GM12874 (cell line): Measurements from ENCODE around the gene ELOVL6.

Experiments used
- TF ChIP-seq, protein P1 (sequence below): IDR thresholded peaks from 2 replicates; pipeline ENCODE4 v1.5.1; 2011; ENCODE audit warnings: low read depth, mild to moderate bottlenecking, control low read depth, low read length, moderate library complexity; ENCODE audit not compliant: insufficient read depth

Gene ELOVL6

DNA sequence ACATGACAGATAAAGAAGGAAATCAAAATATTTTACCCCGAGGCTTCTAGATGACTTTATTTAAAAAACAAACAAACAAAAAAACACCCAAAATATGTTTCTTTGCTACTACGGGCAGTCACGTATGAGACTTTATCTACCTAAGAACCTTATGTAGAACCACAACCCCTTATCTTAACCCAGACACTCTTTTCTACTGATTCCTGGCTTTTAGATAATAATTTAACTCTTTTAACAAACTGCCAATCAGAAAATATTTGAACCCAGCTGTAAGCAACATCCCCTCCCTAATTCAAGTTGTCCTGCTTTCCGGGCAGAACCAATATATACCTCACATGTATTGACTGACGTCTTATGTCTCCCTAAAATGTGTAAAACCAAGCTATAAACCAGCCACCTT, 15.4 kb downstream of the ELOVL6 start:
- TF ChIP-seq, protein P1, sequence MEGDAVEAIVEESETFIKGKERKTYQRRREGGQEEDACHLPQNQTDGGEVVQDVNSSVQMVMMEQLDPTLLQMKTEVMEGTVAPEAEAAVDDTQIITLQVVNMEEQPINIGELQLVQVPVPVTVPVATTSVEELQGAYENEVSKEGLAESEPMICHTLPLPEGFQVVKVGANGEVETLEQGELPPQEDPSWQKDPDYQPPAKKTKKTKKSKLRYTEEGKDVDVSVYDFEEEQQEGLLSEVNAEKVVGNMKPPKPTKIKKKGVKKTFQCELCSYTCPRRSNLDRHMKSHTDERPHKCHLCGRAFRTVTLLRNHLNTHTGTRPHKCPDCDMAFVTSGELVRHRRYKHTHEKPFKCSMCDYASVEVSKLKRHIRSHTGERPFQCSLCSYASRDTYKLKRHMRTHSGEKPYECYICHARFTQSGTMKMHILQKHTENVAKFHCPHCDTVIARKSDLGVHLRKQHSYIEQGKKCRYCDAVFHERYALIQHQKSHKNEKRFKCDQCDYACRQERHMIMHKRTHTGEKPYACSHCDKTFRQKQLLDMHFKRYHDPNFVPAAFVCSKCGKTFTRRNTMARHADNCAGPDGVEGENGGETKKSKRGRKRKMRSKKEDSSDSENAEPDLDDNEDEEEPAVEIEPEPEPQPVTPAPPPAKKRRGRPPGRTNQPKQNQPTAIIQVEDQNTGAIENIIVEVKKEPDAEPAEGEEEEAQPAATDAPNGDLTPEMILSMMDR: no peak

DNA sequence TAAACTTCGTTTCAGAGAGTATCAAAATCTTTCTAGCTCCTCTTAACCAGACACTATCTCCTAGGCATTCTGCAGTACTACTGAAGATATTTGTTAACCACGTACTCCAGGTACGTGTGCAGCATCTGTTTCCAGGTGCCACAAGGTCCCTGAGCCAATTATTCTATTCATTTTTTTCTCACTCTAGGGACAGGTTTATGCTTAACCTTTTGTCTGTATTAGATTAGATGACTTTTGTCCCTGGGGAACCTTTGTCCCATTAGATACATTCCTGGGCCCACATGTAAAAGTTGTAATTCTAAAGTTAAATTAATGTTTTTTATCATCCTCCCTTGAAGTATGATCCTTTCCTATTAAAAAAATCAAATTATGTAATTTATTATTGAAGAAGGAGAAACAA, 16.5 kb downstream of the ELOVL6 start:
- TF ChIP-seq, protein P1: no peak

DNA sequence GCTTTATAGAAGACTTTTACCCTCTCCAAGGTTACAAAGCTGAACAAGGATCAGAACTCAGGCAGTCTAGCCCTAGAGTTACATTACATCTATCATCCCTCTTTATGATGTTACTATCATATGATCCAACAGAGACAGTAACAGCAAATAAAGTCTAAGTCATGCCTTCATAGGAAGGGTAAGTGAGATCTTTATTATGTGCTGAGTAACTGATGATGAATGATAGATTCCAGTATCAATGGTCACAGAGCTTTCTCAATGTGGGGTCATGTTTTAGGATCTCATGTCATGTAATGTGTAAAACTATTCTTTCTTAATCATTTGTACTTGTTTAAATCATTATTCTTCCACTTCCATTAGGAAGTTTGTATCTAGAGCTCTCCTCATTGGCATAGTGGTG, 22.8 kb downstream of the ELOVL6 start:
- TF ChIP-seq, protein P1: no peak

DNA sequence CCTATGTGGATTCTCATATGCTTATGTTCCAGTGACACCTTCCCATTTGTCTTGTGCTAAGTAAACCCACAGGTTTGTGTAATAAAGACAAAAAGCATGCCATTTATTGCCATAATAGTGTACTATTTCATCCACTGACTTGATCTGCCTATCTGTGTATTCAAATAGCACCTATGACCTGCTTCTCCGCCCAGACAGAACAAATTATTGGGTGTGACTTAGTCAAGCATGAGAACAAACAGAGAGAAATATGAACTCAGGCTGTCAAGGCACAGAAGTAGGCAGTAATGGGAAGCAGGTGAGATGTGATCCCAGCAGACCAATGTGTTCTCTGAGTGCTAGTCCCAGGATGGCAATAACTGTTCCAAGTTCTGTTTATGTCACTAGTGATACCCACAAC, 25.4 kb downstream of the ELOVL6 start:
- TF ChIP-seq, protein P1: no peak

DNA sequence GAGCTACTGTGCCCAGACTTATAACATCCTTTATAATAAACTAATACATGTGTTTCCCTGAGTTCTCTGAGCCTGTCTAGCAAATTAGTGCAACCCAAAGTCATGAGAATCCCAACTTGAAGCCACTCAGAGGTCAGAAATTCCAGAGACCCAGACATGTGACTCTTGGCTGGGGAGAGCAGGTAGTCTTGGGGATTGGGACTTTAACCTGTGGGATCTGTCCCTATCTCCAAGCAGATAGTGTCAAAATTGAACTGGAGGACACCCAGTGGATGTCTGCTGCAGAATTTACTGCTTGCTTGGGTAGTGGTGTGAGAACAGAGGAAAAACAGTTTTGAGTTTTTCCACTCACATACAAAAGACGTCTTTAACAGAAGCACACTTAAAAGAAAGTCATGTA, 26.4 kb downstream of the ELOVL6 start:
- TF ChIP-seq, protein P1: no peak

DNA sequence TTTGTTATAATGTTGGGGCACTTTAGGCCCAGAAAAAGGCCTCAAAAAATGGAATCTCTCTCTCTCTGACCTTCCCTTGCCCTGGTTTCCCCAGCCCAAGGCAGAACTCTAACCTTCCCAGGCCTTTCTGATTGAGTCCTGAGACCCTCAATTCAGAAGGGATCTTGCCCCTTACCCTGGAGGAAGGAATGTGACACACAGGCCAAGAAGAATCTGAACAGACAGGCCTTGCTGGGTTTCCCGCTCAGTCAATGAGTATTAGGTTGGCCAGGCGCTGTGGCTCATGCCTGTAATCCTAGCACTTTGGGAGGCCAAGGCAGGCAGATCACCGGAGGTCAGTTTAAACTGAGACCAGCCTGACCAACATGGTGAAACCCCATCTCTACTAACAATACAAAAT, 27.6 kb downstream of the ELOVL6 start:
- TF ChIP-seq, protein P1: no peak

DNA sequence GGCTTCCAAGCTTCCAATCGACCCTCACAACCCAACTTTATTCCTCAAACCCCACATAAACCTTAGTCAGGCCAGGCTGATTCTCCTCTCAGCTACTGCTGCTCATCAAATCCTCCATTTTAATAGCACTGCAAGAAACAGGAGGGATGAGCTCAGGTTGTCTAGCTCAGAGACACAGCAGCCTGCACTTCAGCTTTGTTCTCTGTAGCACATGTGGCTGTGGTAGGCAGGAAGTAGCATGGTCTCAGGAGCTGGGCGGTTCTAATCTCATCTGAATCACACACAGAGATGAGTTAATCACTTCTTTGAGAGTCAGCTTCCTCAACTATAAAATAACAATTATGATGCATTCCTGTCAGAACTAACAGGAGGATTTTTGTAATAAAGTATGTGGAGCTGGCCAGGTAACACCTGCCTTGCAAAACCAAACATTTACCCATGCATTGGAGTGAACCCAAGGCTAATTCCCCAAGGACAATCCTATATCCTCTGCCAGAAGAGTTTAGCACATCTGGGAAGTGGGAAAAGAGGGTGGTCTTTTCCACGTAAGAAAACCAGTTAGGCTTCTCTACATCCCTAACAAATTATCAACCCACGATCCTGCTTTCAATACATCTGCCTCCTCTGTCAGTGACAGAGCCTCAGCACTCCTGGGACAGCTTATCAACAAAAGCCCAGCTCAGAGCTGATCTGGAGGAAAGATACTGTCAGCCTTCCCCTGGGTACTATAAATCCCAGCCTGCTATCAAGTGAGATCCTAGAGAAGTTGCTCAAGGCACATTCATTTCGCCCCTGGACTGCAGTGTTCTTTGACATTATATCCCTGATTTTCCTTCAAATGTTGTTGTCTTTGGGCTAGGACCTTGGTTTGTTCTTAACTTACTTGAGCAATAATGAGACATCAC, 32.8 kb downstream of the ELOVL6 start:
- TF ChIP-seq, protein P1: no peak
